NCI-H460 (cell line): ENCODE measurements around the gene RAD23A. TPM values are rescaled to one million over a fixed set of nuclear protein-coding genes. Genes with fewer than 3 reads are reported as not detected.

Experiments
- DNase-seq: peaks from one replicate; pipeline ENCODE4 v3.0.0-alpha.2; 2016; ENCODE audit warnings: low read depth; ENCODE audit errors: extremely low read depth
- total RNA-seq: library from RNA; depleted of rRNA; stranded (reverse); fragments of >200 nt; shearing (Covaris generic); gene quantifications from 2 replicates; pipeline ENCODE4 v1.2.3, GENCODE V29; 2014

Gene RAD23A
- total RNA-seq, 1 experiment from 2014 or later, result 165 TPM

GRCh38 chr19:12983091-12983490, 37.4 kb downstream of the RAD23A start:
- DNase-seq, result no peak

GRCh38 chr19:12983542-12984142, 38.0 kb downstream of the RAD23A start:
- DNase-seq, result peak; percentile 49

GRCh38 chr19:12984143-12984627, 38.5 kb downstream of the RAD23A start:
- DNase-seq, result no peak

- DNase-seq, result no peak
Measured at GRCh38 chr19:12984683-12985048, 39.0 kb downstream of the RAD23A start.

- DNase-seq, result peak; percentile 14
Measured at GRCh38 chr19:12985049-12985776, 39.6 kb downstream of the RAD23A start.

- DNase-seq, result no peak
Measured at GRCh38 chr19:12986726-12987125, 41.1 kb downstream of the RAD23A start.

- DNase-seq, result no peak
Measured at GRCh38 chr19:12987190-12987589, 41.5 kb downstream of the RAD23A start.

- DNase-seq, result no peak
Measured at GRCh38 chr19:12987781-12988180, 42.1 kb downstream of the RAD23A start.

GRCh38 chr19:12990431-12990830, 44.8 kb downstream of the RAD23A start:
- DNase-seq, result no peak

GRCh38 chr19:12990853-12991252, 45.2 kb downstream of the RAD23A start:
- no peak for DNase-seq

- no peak for DNase-seq
Measured at GRCh38 chr19:12991296-12991695, 45.6 kb downstream of the RAD23A start.

- no peak for DNase-seq
Measured at GRCh38 chr19:12992729-12993128, 47.1 kb downstream of the RAD23A start.

GRCh38 chr19:12993562-12993961, 47.9 kb downstream of the RAD23A start:
- DNase-seq, result no peak

GRCh38 chr19:12994701-12995595, 49.3 kb downstream of the RAD23A start, which contains the start of gene NFIX:
TSS of gene NFIX (plus strand) at chr19:12995475. CDS start at chr19:12995838, 363 bp downstream.
- DNase-seq, result peak; percentile 36

GRCh38 chr19:12995596-12996405, 50.1 kb downstream of the RAD23A start:
- no peak for DNase-seq

- DNase-seq, result no peak
Measured at GRCh38 chr19:12996406-12997094, 50.9 kb downstream of the RAD23A start.

GRCh38 chr19:12997179-12997966, 51.7 kb downstream of the RAD23A start:
- no peak for DNase-seq

GRCh38 chr19:12997967-12998940, 52.6 kb downstream of the RAD23A start:
- no peak for DNase-seq
